Measurements from ENCODE around the gene ZWILCH.

Gene ZWILCH

GRCh38 chr15:66476535-66476934, 28.6 kb upstream of the ZWILCH start:
- Histone ChIP-seq H3K27me3 (ENCODE audit: insufficient read depth, poor library complexity, severe bottlenecking) (no peaks in the 10 kb centered on the region), H3K4me3 (replicated peaks; ENCODE audit: insufficient read depth, low read length) (no peak overlapping the region), H3K27ac (replicated peaks) (no peak overlapping the region)
- TF ChIP-seq POLR2AphosphoS5 (IDR thresholded peaks at IDR 0.05; ENCODE audit: low read depth): no peak
- no peak for TF ChIP-seq CTCF (IDR thresholded peaks at IDR 0.05; ENCODE audit: insufficient read depth, low read length)
- TF ChIP-seq REST (IDR thresholded peaks at IDR 0.05; ENCODE audit: insufficient replicate concordance, low read depth): no peak
- no peak for TF ChIP-seq SPI1 (IDR thresholded peaks at IDR 0.05; ENCODE audit: borderline replicate concordance, low read depth)
- no peak for TF ChIP-seq GABPA (IDR thresholded peaks at IDR 0.05; ENCODE audit: low read depth)
- no peak for DNase-seq (ENCODE audit: low read depth in 1 of 2, low spot score in 1 of 2)

DNA sequence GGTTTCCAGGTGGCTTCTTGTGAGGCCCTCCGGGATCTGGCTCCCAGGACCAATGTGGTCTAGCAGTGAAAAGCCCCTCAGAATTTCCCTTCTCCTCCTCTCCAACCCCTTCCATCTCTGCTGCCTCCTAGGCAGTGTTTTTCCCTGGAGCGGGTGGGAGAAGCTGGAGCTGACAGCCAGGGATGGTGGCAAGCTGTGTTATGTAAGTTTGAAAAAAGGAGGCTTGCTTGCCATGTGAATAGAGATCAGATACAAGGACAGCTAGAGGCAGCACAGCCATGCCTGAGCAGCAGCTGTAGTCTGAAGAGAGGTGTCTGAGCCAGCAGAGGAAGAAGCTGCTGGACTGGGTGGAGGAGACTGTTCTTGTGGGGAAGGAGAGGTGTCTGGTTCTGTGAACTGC, 28.1 kb upstream of the ZWILCH start:
- Histone ChIP-seq H3K27me3 (ENCODE audit: insufficient read depth, poor library complexity, severe bottlenecking) (no peaks in the 10 kb centered on the region), H3K27ac (replicated peaks) (no peak overlapping the region), H3K4me3 (replicated peaks; ENCODE audit: insufficient read depth, low read length) (no peak overlapping the region)
- TF ChIP-seq POLR2AphosphoS5 (IDR thresholded peaks at IDR 0.05; ENCODE audit: low read depth): no peak
- no peak for TF ChIP-seq REST (IDR thresholded peaks at IDR 0.05; ENCODE audit: insufficient replicate concordance, low read depth)
- no peak for TF ChIP-seq SPI1 (IDR thresholded peaks at IDR 0.05; ENCODE audit: borderline replicate concordance, low read depth)
- DNase-seq (ENCODE audit: low read depth in 1 of 2, low spot score in 1 of 2): no peak

DNA sequence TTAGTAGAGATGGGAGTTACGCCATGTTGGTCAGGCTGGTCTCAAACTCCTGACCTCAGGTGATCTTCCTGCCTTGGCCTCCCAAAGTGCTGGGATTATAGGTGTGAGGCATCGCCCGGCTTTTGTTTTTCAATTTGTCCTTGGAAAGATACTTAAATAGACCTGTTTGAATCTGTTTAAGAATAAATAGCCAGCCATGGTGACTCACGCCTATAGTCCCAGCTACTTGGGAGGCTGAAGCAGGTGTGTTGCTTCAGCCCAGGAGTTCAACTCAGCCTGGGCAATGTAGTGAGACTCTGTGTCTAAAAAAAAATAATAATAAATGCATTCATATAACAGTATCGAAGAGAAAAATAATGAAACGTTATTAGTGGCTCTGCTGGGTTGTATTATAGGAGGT, 24.9 kb upstream of the ZWILCH start:
- TF ChIP-seq CTCF (IDR thresholded peaks at IDR 0.05; ENCODE audit: insufficient read depth, low read length): no peak
- Histone ChIP-seq H3K4me3 (replicated peaks; ENCODE audit: insufficient read depth, low read length) (no peak overlapping the region), H3K27ac (replicated peaks) (no peak overlapping the region), H3K27me3 (ENCODE audit: insufficient read depth, poor library complexity, severe bottlenecking) (no peaks in the 10 kb centered on the region)
- DNase-seq (ENCODE audit: low read depth in 1 of 2, low spot score in 1 of 2): no peak

DNA sequence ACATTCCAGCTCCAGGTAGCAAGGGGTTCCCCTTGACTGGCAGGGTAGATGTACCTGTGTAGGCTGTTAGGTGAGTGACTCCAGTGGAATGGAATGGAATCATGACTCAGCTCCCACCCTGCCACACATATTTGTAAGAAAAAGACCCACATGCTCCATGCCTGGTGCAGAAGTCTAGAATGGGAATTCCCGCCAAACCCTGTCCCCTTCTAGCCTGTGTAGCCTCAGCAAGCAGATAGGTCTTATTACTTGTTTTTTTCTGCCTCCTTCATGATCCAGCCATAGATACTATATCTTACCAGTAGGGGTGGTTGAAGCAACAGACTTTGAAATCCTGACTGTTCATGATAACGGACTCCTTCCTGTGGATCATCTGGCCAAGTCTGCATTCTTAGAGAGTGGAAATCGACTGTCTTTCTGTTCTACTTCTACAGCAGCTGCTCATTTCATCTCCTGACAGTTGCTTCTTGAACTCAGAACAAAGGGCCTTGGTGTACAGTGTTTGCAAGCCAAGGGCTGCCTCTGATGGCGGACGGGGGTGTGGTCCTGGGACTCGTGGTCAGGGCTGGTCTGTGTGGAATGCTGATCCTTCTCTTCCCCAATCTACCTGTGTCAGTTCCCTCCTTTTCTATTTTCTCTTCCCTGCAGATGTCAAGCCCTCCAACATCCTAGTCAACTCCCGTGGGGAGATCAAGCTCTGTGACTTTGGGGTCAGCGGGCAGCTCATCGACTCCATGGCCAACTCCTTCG, 23.8 kb upstream of the ZWILCH start:
- no peak overlapping the region for H3K27ac ChIP-seq (replicated peaks)
- DNase-seq (ENCODE audit: low read depth in 1 of 2, low spot score in 1 of 2): no peak
- TF ChIP-seq CTCF (IDR thresholded peaks at IDR 0.05; ENCODE audit: insufficient read depth, low read length) (no peak), SPI1 (IDR thresholded peaks at IDR 0.05; ENCODE audit: borderline replicate concordance, low read depth) (no peak), GABPA (IDR thresholded peaks at IDR 0.05; ENCODE audit: low read depth) (no peak), POLR2AphosphoS5 (IDR thresholded peaks at IDR 0.05; ENCODE audit: low read depth) (no peak), REST (IDR thresholded peaks at IDR 0.05; ENCODE audit: insufficient replicate concordance, low read depth) (no peak)
- no peak overlapping the region for H3K4me3 ChIP-seq (replicated peaks; ENCODE audit: insufficient read depth, low read length)
- no peaks in the 10 kb centered on the region for H3K27me3 ChIP-seq (ENCODE audit: insufficient read depth, poor library complexity, severe bottlenecking)
